CD4-positive, alpha-beta T cell treated with Interleukin-1 beta for 1 hour (primary cell): ENCODE results near the gene RAPGEF4.

Experiments used
- DNase-seq, 2 donors: peaks; one replicate each; pipeline ENCODE4 v3.0.0-alpha.2; 2020 to 2022

Gene RAPGEF4

GRCh38 chr2:172917716-172918115 is 182.1 kb downstream of the RAPGEF4 start:
- DNase-seq: no peak

- no peak for DNase-seq
Observed at GRCh38 chr2:172919732-172920131, 184.1 kb downstream of the RAPGEF4 start.

GRCh38 chr2:172921532-172922236 is 186.0 kb downstream of the RAPGEF4 start:
- no peak for DNase-seq

- DNase-seq: no peak
Observed at GRCh38 chr2:172922306-172922705, 186.7 kb downstream of the RAPGEF4 start.

- no peak for DNase-seq
Observed at GRCh38 chr2:172922815-172923214, 187.2 kb downstream of the RAPGEF4 start.

- DNase-seq: no peak
Observed at GRCh38 chr2:172924097-172924660, 188.5 kb downstream of the RAPGEF4 start.

GRCh38 chr2:172925600-172925999 is 190.0 kb downstream of the RAPGEF4 start:
- DNase-seq: no peak

GRCh38 chr2:172926785-172927640 is 191.4 kb downstream of the RAPGEF4 start:
- DNase-seq: no peak

GRCh38 chr2:172927641-172928357 is 192.2 kb downstream of the RAPGEF4 start:
- DNase-seq: no peak

- no peak for DNase-seq
Observed at GRCh38 chr2:172928756-172929155, 193.1 kb downstream of the RAPGEF4 start.

- no peak for DNase-seq
Observed at GRCh38 chr2:172929644-172930043, 194.0 kb downstream of the RAPGEF4 start.

- no peak for DNase-seq
Observed at GRCh38 chr2:172930871-172931255, 195.2 kb downstream of the RAPGEF4 start.

- DNase-seq: no peak
Observed at GRCh38 chr2:172931256-172931894, 195.7 kb downstream of the RAPGEF4 start.

GRCh38 chr2:172931918-172932520 is 196.4 kb downstream of the RAPGEF4 start:
- peak; percentile 48 to 51 for DNase-seq

GRCh38 chr2:172937884-172938712 is 202.5 kb downstream of the RAPGEF4 start:
- no peak for DNase-seq

- DNase-seq: no peak
Observed at GRCh38 chr2:172938713-172939375, 203.2 kb downstream of the RAPGEF4 start.

GRCh38 chr2:172943539-172943938 is 207.9 kb downstream of the RAPGEF4 start:
- DNase-seq: no peak

- DNase-seq: no peak
Observed at GRCh38 chr2:172944022-172944793, 208.6 kb downstream of the RAPGEF4 start.

- no peak for DNase-seq
Observed at GRCh38 chr2:172944794-172945509, 209.3 kb downstream of the RAPGEF4 start.
